RWPE1 (cell line): ENCODE measurements around the gene NRP1.

Source experiments
- CTCF ChIA-PET: fragments of 350-600 bp; sonication (Branson Sonifier 250); formaldehyde crosslinking; extraction: SDS; loops from one replicate; lab custom pipeline; 2021; lab: Yijun Ruan, JAX
- POLR2A ChIA-PET: fragments of 400-600 bp; formaldehyde crosslinking; extraction: SDS; loops from one replicate; lab custom pipeline; 2020; ENCODE audit warnings: antibody characterized with exemption; ENCODE audit not compliant: low non-redundant PET; lab: Yijun Ruan, JAX
- DNase-seq: peaks from one replicate; pipeline ENCODE4 v3.0.0; 2012; ENCODE audit warnings: low spot score
- H3K27ac ChIP-seq: fragments of 450-650 bp; 2 replicates; pipeline ENCODE4 v1.5.1; 2017
- TF ChIP-seq, protein P1 (sequence below): fragments of 450-650 bp; conservative IDR thresholded peaks from 2 replicates; pipeline ENCODE4 v1.5.1; 2017; ENCODE audit warnings: low read depth, mild to moderate bottlenecking

NRP1 gene

DNA sequence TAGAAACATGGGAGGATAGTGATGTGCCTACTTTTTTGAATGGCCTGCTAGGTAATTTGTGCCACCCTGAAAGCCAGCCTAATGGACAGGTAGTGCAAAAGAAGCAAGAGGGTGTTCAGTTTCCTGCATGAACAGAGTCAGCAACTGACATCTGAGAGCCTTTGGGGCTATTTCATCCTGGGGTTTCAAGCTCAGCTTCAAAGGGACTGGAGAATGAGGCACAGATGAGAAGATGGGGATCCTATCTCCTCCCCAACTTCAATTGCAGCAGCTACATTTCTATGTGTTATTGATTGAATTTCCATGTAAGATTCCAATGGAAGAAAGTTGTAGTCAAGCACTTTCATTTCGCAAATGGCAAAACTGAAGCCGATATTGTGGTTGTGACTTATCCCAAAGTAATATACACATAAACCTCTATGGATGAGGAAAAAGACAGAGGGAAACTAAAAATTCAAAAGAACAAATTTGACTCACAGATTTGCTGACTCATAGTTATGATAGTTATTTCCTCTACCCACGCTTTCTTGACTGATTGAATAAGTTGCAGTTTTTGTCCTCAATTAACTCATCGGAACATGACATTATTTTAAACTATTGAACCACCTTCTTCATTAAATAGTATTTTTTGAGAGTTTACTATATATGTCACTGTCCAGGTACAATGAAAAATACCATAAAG lies 42.6 kb upstream of the NRP1 start:
- POLR2A ChIA-PET, result no interaction called here
- TF ChIP-seq, protein P1, sequence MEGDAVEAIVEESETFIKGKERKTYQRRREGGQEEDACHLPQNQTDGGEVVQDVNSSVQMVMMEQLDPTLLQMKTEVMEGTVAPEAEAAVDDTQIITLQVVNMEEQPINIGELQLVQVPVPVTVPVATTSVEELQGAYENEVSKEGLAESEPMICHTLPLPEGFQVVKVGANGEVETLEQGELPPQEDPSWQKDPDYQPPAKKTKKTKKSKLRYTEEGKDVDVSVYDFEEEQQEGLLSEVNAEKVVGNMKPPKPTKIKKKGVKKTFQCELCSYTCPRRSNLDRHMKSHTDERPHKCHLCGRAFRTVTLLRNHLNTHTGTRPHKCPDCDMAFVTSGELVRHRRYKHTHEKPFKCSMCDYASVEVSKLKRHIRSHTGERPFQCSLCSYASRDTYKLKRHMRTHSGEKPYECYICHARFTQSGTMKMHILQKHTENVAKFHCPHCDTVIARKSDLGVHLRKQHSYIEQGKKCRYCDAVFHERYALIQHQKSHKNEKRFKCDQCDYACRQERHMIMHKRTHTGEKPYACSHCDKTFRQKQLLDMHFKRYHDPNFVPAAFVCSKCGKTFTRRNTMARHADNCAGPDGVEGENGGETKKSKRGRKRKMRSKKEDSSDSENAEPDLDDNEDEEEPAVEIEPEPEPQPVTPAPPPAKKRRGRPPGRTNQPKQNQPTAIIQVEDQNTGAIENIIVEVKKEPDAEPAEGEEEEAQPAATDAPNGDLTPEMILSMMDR, result no peak
- CTCF ChIA-PET, result no interaction called here
- no peak overlapping the region for H3K27ac ChIP-seq
- peak; percentile 57 for DNase-seq

DNA sequence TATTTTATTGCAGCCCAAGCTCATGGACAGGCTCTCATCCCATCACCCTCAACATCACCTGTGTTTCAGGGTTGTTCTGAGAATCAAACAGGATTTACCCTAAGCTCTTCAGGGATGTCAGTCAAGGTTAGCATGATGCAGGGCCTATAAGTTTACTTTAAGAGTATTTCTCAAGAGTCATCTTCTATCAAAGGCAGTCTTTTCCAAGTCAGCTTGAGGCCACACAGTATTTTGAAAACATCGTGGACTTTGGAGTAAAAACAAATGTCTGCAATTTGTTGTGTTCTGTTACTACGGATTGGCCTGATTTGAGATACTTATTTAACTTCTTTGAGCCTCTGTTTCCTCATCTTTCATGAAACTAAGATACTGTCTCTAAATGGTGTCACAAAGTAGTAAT lies 42.0 kb upstream of the NRP1 start:
- CTCF ChIA-PET, result interaction anchor here (1.0 kb wide), 1 partner anchor 11 kb away, joined by 3 read pairs; no protein-coding TSS in a partner anchor
- no peak for DNase-seq
- H3K27ac ChIP-seq, result no peak overlapping the region
- TF ChIP-seq, protein P1, result no peak
- POLR2A ChIA-PET, result no interaction called here

DNA sequence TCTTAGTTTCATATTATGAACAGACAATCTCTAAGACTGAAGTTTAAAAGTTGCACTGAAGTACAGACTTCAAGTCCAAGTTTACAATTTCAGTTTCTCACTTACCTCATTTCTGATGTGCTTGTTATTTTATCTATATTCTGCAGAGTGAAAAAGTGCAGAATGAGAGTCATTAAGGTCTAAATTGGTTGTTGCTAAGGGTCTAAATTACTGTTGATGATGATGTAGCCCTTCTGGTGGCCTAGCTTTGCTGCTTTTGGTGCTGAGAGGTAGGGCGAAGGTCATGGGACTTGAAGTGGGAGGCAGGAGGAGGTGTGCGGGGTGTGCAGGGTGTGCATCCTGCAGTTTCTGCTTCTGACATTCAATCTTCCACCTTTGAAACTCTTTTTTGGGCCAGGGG lies 38.8 kb upstream of the NRP1 start:
- POLR2A ChIA-PET, result no interaction called here
- TF ChIP-seq, protein P1, result no peak
- no peak for DNase-seq
- CTCF ChIA-PET, result interaction anchor here (1.2 kb wide), 1 partner anchor 17 kb away, joined by 4 read pairs; no protein-coding TSS in a partner anchor
- H3K27ac ChIP-seq, result no peak overlapping the region

DNA sequence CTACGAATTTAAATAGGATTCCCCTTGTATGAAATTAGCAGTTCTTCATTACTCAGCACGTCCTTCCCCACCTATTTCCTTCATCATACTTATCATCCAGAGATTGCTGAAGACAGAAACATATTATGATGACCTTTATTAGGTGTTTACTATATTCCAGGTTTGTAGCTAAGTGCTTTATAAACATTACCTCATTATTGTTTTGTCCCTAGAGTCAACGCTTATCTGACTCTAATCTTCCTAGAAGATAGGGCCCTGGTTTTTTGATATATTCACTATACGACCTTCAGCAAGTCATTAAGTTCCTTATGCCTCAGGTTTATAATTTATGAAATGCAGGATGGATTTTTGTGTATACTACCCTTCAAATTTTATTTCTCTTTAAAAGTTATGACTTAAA lies 36.8 kb upstream of the NRP1 start:
- no peak overlapping the region for H3K27ac ChIP-seq
- TF ChIP-seq, protein P1, result no peak
- ChIA-PET POLR2A (no interaction called here), CTCF (no interaction called here)
- no peak for DNase-seq

DNA sequence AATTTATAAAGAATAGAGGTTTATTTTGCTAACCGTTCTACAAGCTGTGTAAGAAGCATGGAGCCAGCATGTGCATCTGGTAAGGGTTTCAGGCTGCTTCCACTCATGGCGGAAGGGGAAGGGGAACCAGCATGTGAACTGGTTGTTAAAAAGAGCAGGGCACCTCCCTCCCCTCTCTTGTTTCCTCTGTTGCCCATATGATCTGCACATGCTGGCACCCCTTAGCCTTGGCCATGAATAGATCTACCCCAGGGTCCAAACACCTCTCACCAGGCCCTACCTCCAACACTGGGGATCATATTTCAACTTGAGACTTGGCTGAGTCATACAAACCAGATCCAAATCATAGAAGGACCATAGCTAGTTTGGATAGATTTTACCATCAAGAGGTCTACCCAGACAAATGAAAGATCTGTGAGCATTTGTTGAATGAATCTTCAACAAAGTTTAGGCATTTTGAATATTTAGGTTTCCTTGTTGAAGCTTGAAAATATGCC lies 36.0 kb upstream of the NRP1 start:
- DNase-seq, result no peak
- ChIA-PET CTCF (interaction anchor here (0.6 kb wide), 1 partner anchor 1289 kb away, joined by 4 read pairs; no protein-coding TSS in a partner anchor), POLR2A (no interaction called here)
- no peak overlapping the region for H3K27ac ChIP-seq
- TF ChIP-seq, protein P1, result no peak

DNA sequence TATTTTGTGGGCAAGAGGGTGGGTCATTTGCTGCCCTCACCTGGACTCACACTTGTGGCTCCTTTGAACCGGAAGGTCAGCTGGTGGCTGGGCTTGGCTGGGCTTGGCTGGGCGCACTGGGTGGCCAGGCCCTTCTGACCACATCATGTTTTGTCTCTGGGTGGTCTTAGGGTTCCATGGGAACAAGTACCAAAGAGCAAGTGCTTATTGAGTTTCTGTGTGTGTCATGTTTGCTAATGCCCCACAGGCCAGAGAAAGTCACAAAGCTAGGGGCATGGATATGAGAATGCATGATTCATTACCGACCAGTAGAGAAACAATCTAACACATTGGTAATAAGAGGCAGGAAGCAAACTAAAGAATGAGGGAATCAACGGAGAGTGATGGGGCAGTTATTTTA lies 33.6 kb upstream of the NRP1 start:
- ChIA-PET CTCF (no interaction called here), POLR2A (no interaction called here)
- DNase-seq, result no peak
- TF ChIP-seq, protein P1, result no peak
- H3K27ac ChIP-seq, result no peak overlapping the region
